Measurements from ENCODE around the gene C1orf74.

Gene C1orf74

GRCh38 chr1:209767706-209768105 is 16.7 kb downstream of the C1orf74 start:
- TF ChIP-seq MAX (IDR thresholded peaks at IDR 0.05; ENCODE audit: low read depth, low read length) (no peak), CTCF (IDR thresholded peaks at IDR 0.05; ENCODE audit: low read depth, low read length) (no peak), POLR2A (IDR thresholded peaks at IDR 0.05; ENCODE audit: extremely low read depth, insufficient read length) (no peak), MYC (IDR thresholded peaks at IDR 0.05; ENCODE audit: low read depth, low read length) (no peak)
- peak overlapping the region; percentile 93 for H3K4me3 ChIP-seq (ENCODE audit: low read depth, low read length)
- DNase-seq (ENCODE audit: low read depth), result peak; percentile 83

DNA sequence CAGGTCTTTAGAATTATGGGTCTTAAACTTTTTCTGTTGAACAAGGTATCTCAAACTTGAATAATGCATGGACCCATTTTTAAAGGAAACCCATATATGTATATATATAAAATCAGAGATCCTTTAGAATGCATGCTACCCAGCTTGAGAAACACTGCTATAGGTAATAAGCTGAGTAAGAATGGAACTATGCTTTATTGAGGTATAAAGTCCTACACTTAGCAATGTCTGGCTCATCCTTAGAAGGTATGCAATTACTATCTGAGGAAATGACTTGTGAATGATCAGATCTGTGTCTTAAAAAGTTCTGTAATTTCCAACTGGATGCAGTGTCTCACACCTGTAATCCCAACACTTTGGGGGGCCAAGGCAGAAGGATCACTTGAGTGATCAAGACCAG is 17.3 kb downstream of the C1orf74 start:
- no peak for TF ChIP-seq CTCF (IDR thresholded peaks at IDR 0.05; ENCODE audit: low read depth, low read length)
- no peak for TF ChIP-seq MAX (IDR thresholded peaks at IDR 0.05; ENCODE audit: low read depth, low read length)
- no peak for TF ChIP-seq MYC (IDR thresholded peaks at IDR 0.05; ENCODE audit: low read depth, low read length)
- TF ChIP-seq POLR2A (IDR thresholded peaks at IDR 0.05; ENCODE audit: extremely low read depth, insufficient read length), result no peak
- no peak overlapping the region for H3K4me3 ChIP-seq (ENCODE audit: low read depth, low read length)
- DNase-seq (ENCODE audit: low read depth), result no peak

- TF ChIP-seq CTCF (IDR thresholded peaks at IDR 0.05; ENCODE audit: low read depth, low read length) (no peak), POLR2A (IDR thresholded peaks at IDR 0.05; ENCODE audit: extremely low read depth, insufficient read length) (no peak), MYC (IDR thresholded peaks at IDR 0.05; ENCODE audit: low read depth, low read length) (no peak), MAX (IDR thresholded peaks at IDR 0.05; ENCODE audit: low read depth, low read length) (no peak)
- peak; percentile 36 for DNase-seq (ENCODE audit: low read depth)
- no peak overlapping the region for H3K4me3 ChIP-seq (ENCODE audit: low read depth, low read length)
Observed at GRCh38 chr1:209766051-209766450, 18.3 kb downstream of the C1orf74 start.

- TF ChIP-seq POLR2A (IDR thresholded peaks at IDR 0.05; ENCODE audit: extremely low read depth, insufficient read length), result no peak
- TF ChIP-seq MYC (IDR thresholded peaks at IDR 0.05; ENCODE audit: low read depth, low read length), result no peak
- no peak for TF ChIP-seq CTCF (IDR thresholded peaks at IDR 0.05; ENCODE audit: low read depth, low read length)
- TF ChIP-seq MAX (IDR thresholded peaks at IDR 0.05; ENCODE audit: low read depth, low read length), result no peak
- H3K4me3 ChIP-seq (ENCODE audit: low read depth, low read length), result no peak overlapping the region
- no peak for DNase-seq (ENCODE audit: low read depth)
Observed at GRCh38 chr1:209761011-209761635, 23.2 kb downstream of the C1orf74 start.

- DNase-seq (ENCODE audit: low read depth), result no peak
- no peak overlapping the region for H3K4me3 ChIP-seq (ENCODE audit: low read depth, low read length)
- TF ChIP-seq MYC (IDR thresholded peaks at IDR 0.05; ENCODE audit: low read depth, low read length) (no peak), POLR2A (IDR thresholded peaks at IDR 0.05; ENCODE audit: extremely low read depth, insufficient read length) (no peak), MAX (IDR thresholded peaks at IDR 0.05; ENCODE audit: low read depth, low read length) (no peak), CTCF (IDR thresholded peaks at IDR 0.05; ENCODE audit: low read depth, low read length) (no peak)
Observed at GRCh38 chr1:209759829-209760359, 24.5 kb downstream of the C1orf74 start.
